Hepatocyte (in vitro differentiated cells): Measurements from ENCODE around the gene CXCR3. TPM values are rescaled to one million over a fixed set of nuclear protein-coding genes. Genes with fewer than 3 reads are reported as not detected.

Experiments
- DNase-seq: peaks from one replicate; pipeline ENCODE4 v3.0.0-alpha.2; 2016; ENCODE audit warnings: low spot score
- H2AFZ ChIP-seq: fragments of 200-600 bp; sonication (generic); 2 replicates; pipeline ENCODE4 v1.6.0; 2016; ENCODE audit warnings: antibody characterized with exemption, mild to moderate bottlenecking
- H3K27ac ChIP-seq: fragments of 200-600 bp; sonication (generic); 2 replicates; pipeline ENCODE4 v1.5.1; 2016; ENCODE audit warnings: mild to moderate bottlenecking
- H3K27me3 ChIP-seq: fragments of 200-600 bp; sonication (generic); 2 replicates; pipeline ENCODE4 v1.6.1; 2016
- H3K36me3 ChIP-seq: fragments of 200-600 bp; sonication (generic); replicated peaks from 2 replicates; pipeline ENCODE4 v1.5.1; 2016; ENCODE audit warnings: low read depth; ENCODE audit not compliant: insufficient read depth
- H3K4me1 ChIP-seq: fragments of 200-600 bp; sonication (generic); 2 replicates; pipeline ENCODE4 v1.5.1; 2016; ENCODE audit warnings: mild to moderate bottlenecking, moderate library complexity; ENCODE audit not compliant: insufficient read depth
- H3K4me2 ChIP-seq: fragments of 200-600 bp; sonication (generic); 2 replicates; pipeline ENCODE4 v1.6.0; 2016
- H3K4me3 ChIP-seq: fragments of 200-600 bp; sonication (generic); 2 replicates; pipeline ENCODE4 v1.5.1; 2016; ENCODE audit warnings: mild to moderate bottlenecking
- H3K79me2 ChIP-seq: fragments of 200-600 bp; sonication (generic); 2 replicates; pipeline ENCODE4 v1.6.0; 2017; ENCODE audit warnings: mild to moderate bottlenecking
- H3K9me2 ChIP-seq: fragments of 200-600 bp; sonication (generic); replicated peaks from 2 replicates; pipeline ENCODE4 v1.6.0; 2017; ENCODE audit warnings: mild to moderate bottlenecking; ENCODE audit not compliant: insufficient read depth
- H3K9me3 ChIP-seq: fragments of 200-600 bp; sonication (generic); 2 replicates; pipeline ENCODE4 v1.5.1; 2016; ENCODE audit warnings: low read depth, mild to moderate bottlenecking
- H4K20me1 ChIP-seq: fragments of 200-600 bp; sonication (generic); 2 replicates; pipeline ENCODE4 v1.6.0; 2016; ENCODE audit warnings: mild to moderate bottlenecking; ENCODE audit not compliant: insufficient read depth, poor library complexity, severe bottlenecking
- EZH2 ChIP-seq: fragments of 200-600 bp; sonication (generic); IDR thresholded peaks from 2 replicates; pipeline ENCODE4 v1.6.1; 2016; ENCODE audit warnings: antibody characterized with exemption, mild to moderate bottlenecking, borderline replicate concordance
- EZH2phosphoT487 ChIP-seq: fragments of 200-600 bp; sonication (generic); IDR thresholded peaks from one replicate; pipeline ENCODE4 v1.6.1; 2018; ENCODE audit warnings: antibody characterized with exemption, mild to moderate bottlenecking, low read depth, moderate library complexity; ENCODE audit not compliant: unreplicated experiment, severe bottlenecking
- WGBS: methylation state at CpG from one replicate; pipeline ENCODE4 v1.1.6; 2016; ENCODE audit warnings: low lambda C conversion rate; ENCODE audit errors: missing lambda C conversion rate; 5-methylcytosine and 5-hydroxymethylcytosine counted together
- polyA plus RNA-seq: library from polyadenylated mRNA; unstranded; fragments of >200 nt; fragmentation: Nextera tagmentation; extraction: Ambion mirVana; gene quantifications from 2 replicates; pipeline ENCODE4 v1.2.1, GENCODE V29; 2016
- total RNA-seq: library from RNA; depleted of rRNA; stranded (reverse); fragments of >200 nt; gene quantifications from 2 replicates; pipeline ENCODE4 v1.2.3, GENCODE V29; 2014
- TF ChIP-seq, protein P1 (sequence below): fragments of 200-600 bp; sonication (generic); IDR thresholded peaks from 2 replicates; pipeline ENCODE4 v1.5.1; 2016; ENCODE audit warnings: antibody characterized with exemption, mild to moderate bottlenecking; ENCODE audit not compliant: poor library complexity

The CXCR3 gene
- total and polyA plus RNA-seq, 2 experiments from 2014 or later = not detected

DNA sequence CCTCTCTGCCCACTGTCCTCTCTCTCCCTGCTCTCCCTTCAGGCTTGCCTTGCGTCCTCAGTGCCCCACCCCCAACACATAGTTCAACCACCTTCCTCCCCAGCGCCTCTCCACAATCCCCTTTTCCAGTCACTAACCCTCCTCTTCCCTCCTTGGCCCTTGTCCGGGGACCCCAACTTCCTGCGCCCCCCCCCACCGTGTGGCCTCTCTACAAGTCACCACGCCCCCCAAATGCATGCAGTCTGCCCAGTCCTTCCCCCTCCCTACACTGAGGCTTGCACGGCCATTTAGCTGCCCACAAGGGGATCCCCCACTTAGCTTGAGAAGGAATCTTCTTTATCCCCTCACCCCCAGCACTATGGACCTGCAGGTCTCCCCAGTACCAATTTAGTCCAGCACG lies 569 bp downstream of the CXCR3 start:
- H3K4me1 ChIP-seq = no peaks in the 10 kb centered on the region
- TF ChIP-seq EZH2 (no peak), EZH2phosphoT487 (no peak)
- TF ChIP-seq, protein P1, sequence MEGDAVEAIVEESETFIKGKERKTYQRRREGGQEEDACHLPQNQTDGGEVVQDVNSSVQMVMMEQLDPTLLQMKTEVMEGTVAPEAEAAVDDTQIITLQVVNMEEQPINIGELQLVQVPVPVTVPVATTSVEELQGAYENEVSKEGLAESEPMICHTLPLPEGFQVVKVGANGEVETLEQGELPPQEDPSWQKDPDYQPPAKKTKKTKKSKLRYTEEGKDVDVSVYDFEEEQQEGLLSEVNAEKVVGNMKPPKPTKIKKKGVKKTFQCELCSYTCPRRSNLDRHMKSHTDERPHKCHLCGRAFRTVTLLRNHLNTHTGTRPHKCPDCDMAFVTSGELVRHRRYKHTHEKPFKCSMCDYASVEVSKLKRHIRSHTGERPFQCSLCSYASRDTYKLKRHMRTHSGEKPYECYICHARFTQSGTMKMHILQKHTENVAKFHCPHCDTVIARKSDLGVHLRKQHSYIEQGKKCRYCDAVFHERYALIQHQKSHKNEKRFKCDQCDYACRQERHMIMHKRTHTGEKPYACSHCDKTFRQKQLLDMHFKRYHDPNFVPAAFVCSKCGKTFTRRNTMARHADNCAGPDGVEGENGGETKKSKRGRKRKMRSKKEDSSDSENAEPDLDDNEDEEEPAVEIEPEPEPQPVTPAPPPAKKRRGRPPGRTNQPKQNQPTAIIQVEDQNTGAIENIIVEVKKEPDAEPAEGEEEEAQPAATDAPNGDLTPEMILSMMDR = no peak
- no peak overlapping the region for H2AFZ ChIP-seq
- H3K27me3 ChIP-seq = no peaks in the 10 kb centered on the region
- H3K36me3 ChIP-seq = no peaks in the 10 kb centered on the region
- H4K20me1 ChIP-seq = no peaks in the 10 kb centered on the region
- no peak for DNase-seq
- no peak overlapping the region for H3K4me2 ChIP-seq
- no peaks in the 10 kb centered on the region for H3K9me3 ChIP-seq
- no peak overlapping the region for H3K4me3 ChIP-seq
- no peaks in the 10 kb centered on the region for H3K9me2 ChIP-seq
- H3K79me2 ChIP-seq = no peaks in the 10 kb centered on the region
- no peak overlapping the region for H3K27ac ChIP-seq
- 82% methylated on average over 6 of the region's 8 CpGs for WGBS

DNA sequence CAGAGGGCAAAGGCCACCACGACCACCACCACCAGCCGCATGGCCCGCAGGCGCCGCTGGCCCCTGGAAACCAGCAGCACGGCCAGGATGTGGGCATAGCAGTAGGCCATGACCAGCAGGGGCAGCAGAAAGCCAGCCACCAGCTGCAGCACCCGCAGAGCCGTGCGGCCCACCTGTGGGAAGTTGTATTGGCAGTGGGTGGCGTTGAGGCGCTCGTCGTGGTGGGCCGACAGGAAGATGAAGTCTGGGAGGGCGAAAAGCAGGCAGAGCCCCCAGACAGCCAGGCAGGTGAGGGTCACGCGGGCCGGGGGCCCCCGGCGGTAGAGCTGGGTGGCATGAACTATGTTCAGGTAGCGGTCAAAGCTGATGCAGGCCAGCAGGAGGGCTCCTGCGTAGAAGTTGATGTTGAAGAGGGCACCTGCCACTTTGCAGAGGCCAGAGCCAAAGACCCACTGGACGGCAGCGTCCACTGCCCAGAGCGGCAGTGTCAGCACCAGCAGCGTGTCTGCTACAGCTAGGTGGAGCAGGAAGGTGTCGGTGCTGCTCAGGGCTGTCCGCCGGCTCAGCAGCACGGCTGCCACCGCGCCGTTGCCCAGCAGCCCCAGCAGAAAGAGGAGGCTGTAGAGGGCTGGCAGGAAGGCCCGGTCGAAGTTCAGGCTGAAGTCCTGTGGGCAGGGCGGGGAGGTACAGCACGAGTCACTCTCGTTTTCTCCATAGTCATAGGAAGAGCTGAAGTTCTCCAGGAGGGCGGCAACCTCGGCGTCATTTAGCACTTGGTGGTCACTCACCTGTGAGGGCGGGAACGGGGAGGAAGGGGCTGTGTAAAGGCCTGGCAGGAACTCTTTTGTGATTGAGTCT lies 1.4 kb downstream of the CXCR3 start:
- Histone ChIP-seq H3K4me3 (no peak overlapping the region), H3K4me1 (no peaks in the 10 kb centered on the region), H3K27ac (no peak overlapping the region), H3K9me2 (no peaks in the 10 kb centered on the region), H3K9me3 (no peaks in the 10 kb centered on the region), H3K27me3 (no peaks in the 10 kb centered on the region), H3K79me2 (no peaks in the 10 kb centered on the region), H4K20me1 (no peaks in the 10 kb centered on the region), H3K36me3 (no peaks in the 10 kb centered on the region), H3K4me2 (no peak overlapping the region), H2AFZ (no peak overlapping the region)
- no peak for DNase-seq
- 86% methylated on average over 41 of the region's 43 CpGs for WGBS
- TF ChIP-seq, protein P1 = no peak
- TF ChIP-seq EZH2 (no peak), EZH2phosphoT487 (no peak)

DNA sequence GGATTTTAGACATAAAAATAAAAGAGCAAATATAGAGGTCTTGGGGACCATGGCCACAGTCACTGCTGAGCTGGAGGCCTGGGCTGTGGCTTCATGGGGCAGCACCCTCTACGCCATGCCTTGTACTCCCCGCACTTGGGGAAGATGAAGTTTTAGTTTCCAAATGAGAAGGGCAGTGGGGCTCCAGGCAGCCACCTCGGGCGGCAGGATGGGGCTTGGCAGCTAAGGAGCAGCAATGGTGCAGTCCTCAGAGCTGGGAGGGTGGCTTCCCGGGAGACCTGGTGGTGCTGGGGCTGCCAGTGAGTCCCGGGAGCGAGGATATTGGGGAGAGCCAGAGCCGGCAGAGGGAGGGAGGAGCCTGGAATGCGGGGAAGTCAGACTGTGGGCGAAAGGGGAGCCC lies 2.4 kb downstream of the CXCR3 start:
- 90% methylated on average over 10 of the region's 10 CpGs for WGBS
- H4K20me1 ChIP-seq = no peaks in the 10 kb centered on the region
- no peaks in the 10 kb centered on the region for H3K36me3 ChIP-seq
- H3K4me2 ChIP-seq = no peak overlapping the region
- no peaks in the 10 kb centered on the region for H3K9me3 ChIP-seq
- no peaks in the 10 kb centered on the region for H3K79me2 ChIP-seq
- no peaks in the 10 kb centered on the region for H3K9me2 ChIP-seq
- no peak overlapping the region for H3K4me3 ChIP-seq
- no peak overlapping the region for H2AFZ ChIP-seq
- TF ChIP-seq EZH2 = no peak
- TF ChIP-seq EZH2phosphoT487 = no peak
- H3K4me1 ChIP-seq = no peaks in the 10 kb centered on the region
- no peak overlapping the region for H3K27ac ChIP-seq
- no peaks in the 10 kb centered on the region for H3K27me3 ChIP-seq
- DNase-seq = no peak

DNA sequence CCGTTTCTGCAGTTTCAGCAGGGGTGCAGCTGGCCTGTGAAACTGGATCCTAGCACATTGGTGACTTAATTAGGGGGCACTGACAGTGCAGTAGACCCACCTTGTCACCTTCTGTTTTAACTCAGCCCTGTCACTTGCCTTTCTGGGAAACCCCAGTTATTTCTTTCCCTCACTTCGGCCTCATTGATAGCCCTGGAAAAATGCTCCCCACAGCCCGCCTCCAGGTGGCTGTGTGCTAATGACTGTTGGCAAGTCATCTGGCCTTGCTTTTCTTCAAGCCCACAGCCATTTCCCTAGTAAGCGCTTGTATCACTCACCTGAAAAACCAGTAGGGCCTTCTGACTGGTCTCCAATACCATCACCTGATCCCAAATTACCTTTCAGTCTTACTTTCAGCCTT lies 3.3 kb downstream of the CXCR3 start:
- no peak overlapping the region for H3K4me3 ChIP-seq
- no peak for DNase-seq
- no peaks in the 10 kb centered on the region for H3K36me3 ChIP-seq
- H3K4me2 ChIP-seq = no peak overlapping the region
- no peak overlapping the region for H2AFZ ChIP-seq
- no peak for TF ChIP-seq EZH2phosphoT487
- no peak for TF ChIP-seq EZH2
- TF ChIP-seq, protein P1 = no peak
- WGBS = 86% methylated on average over 4 of the region's 4 CpGs
- no peaks in the 10 kb centered on the region for H3K4me1 ChIP-seq
- H3K27ac ChIP-seq = no peak overlapping the region
- no peaks in the 10 kb centered on the region for H3K9me2 ChIP-seq
- no peaks in the 10 kb centered on the region for H3K79me2 ChIP-seq
- H3K27me3 ChIP-seq = no peaks in the 10 kb centered on the region
- H3K9me3 ChIP-seq = no peaks in the 10 kb centered on the region
- H4K20me1 ChIP-seq = no peaks in the 10 kb centered on the region
